Measurements from ENCODE around the gene EPHB1.

- TF ChIP-seq POLR2AphosphoS5 (IDR thresholded peaks at IDR 0.05; ENCODE audit: borderline replicate concordance, low read depth, low read length) (no peak), EZH2 (IDR thresholded peaks at IDR 0.05) (no peak), FOXP2 (optimal IDR thresholded peaks at IDR 0.05; ENCODE audit: control extremely low read depth, extremely low read length, insufficient read depth) (no peak)
Observed at GRCh38 chr3:135091946-135092345, 296.9 kb downstream of the EPHB1 start.
